Rectal smooth muscle tissue (tissue), 1 donor: ENCODE results near the gene ZC2HC1C.

Experiments
- H3K27ac ChIP-seq: one replicate; pipeline ENCODE4 v1.7.0; 2013; ENCODE audit warnings: low read depth, low read length, inconsistent platforms
- H3K27me3 ChIP-seq: one replicate; pipeline ENCODE4 v1.7.0; 2013; ENCODE audit warnings: low read length; ENCODE audit not compliant: control insufficient read depth, insufficient read depth
- H3K36me3 ChIP-seq: one replicate; pipeline ENCODE4 v1.7.0; 2013; ENCODE audit warnings: low read length; ENCODE audit not compliant: control insufficient read depth, insufficient read depth
- H3K4me1 ChIP-seq: one replicate; pipeline ENCODE4 v1.7.0; 2013; ENCODE audit warnings: low read length; ENCODE audit not compliant: control insufficient read depth, insufficient read depth
- H3K4me3 ChIP-seq: one replicate; pipeline ENCODE4 v1.7.0; 2013; ENCODE audit warnings: low read length
- H3K9ac ChIP-seq: one replicate; pipeline ENCODE4 v1.7.0; 2013; ENCODE audit warnings: low read length

Gene ZC2HC1C

GRCh38 chr14:75127903-75128595 is 58.6 kb downstream of the ZC2HC1C start:
- Histone ChIP-seq H3K9ac (peak overlapping the region; percentile 39), H3K27me3 (no peaks in the 10 kb centered on the region), H3K36me3 (peaks cover 6% of the 10 kb centered on the region), H3K27ac (no peak overlapping the region), H3K4me3 (peak overlapping the region; percentile 73), H3K4me1 (peaks cover 14% of the 10 kb centered on the region)

- Histone ChIP-seq H3K27me3 (no peaks in the 10 kb centered on the region), H3K4me1 (peaks cover 14% of the 10 kb centered on the region), H3K27ac (no peak overlapping the region), H3K9ac (no peak overlapping the region), H3K36me3 (peaks cover 6% of the 10 kb centered on the region), H3K4me3 (no peak overlapping the region)
Measured at GRCh38 chr14:75128596-75128990, 59.2 kb downstream of the ZC2HC1C start.
